Stimulated activated naive B cell treated with anti-CD40 and anti-IgM and Interleukin-4, amounts not matched to agents 10 μg/mL and 1 μg/mL and 100 μg/mL, for 72 hours (primary cell): ENCODE results near the gene ZBTB7B.
"Not testable (repeated sequence)": the region's sequence is repeated elsewhere in the genome, so short reads cannot be mapped to it uniquely, and the experiment has no call there.

Experiments used
- ATAC-seq, 2 donors: fragments of 150-1000 bp; cut with Tn5 transposase; replicated peaks; 2 replicates each; pipeline ENCODE4 v1.10.0; 2021; ENCODE audit warnings: moderate library complexity in 1 of 2
- DNase-seq: peaks from one replicate; pipeline ENCODE4 v3.0.0; 2021
- H3K27ac Mint-ChIP-seq: one replicate; pipeline ENCODE4 v1.8.0; 2022; ENCODE audit warnings: mild to moderate bottlenecking, mixed read lengths
- H3K27me3 Mint-ChIP-seq, 2 donors: one replicate each; pipeline ENCODE4 v1.8.0; 2022; ENCODE audit warnings: mixed read lengths in 2 of 2
- H3K36me3 Mint-ChIP-seq, 2 donors: one replicate each; pipeline ENCODE4 v1.8.0; 2022; ENCODE audit warnings: mixed read lengths in 2 of 2, mild to moderate bottlenecking in 1 of 2
- H3K4me1 Mint-ChIP-seq, 2 donors: one replicate each; pipeline ENCODE4 v1.8.0; 2022; ENCODE audit warnings: mixed read lengths in 2 of 2, mild to moderate bottlenecking in 1 of 2
- H3K4me3 Mint-ChIP-seq, 2 donors: one replicate each; pipeline ENCODE4 v1.8.0; 2022; ENCODE audit warnings: mild to moderate bottlenecking in 2 of 2, mixed read lengths in 2 of 2, moderate library complexity in 1 of 2
- H3K9me3 Mint-ChIP-seq, 2 donors: one replicate each; pipeline ENCODE4 v1.8.0; 2022; ENCODE audit warnings: mixed read lengths in 2 of 2, mild to moderate bottlenecking in 1 of 2

ZBTB7B gene

DNA sequence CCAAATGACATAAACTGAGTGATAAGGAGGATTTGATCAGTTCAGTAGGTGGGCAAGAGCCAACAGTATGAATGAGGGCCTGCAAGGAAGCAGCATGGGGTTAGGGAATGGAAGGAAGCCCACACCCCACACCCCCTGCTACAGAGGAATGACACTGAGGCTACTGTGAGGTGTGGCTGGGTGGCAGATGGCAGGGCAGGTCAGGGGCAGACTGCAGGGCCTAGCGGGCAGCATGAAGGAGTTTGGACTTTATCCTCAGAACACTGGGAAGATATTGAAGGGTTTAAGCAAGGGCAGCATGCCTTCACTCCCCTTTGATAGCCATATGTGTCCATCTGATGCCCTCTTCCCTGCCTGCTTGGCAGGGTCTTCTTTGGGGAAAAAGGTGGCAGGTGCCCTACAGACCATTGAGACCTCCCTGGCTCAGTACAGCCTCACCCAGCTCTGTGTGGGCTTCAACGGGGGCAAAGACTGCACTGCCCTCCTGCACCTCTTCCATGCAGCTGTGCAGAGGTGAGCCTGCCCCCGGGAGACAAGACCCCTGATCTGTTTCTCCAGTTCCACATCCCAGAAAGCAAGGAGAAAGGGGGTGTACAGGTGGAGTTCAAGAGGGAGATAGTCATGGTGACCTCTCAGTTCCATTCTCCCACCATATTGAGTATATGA lies 13.3 kb upstream of the ZBTB7B start:
- Mint-ChIP-seq H3K27me3 (no peaks in the 10 kb centered on the region), H3K9me3 (no peaks in the 10 kb centered on the region), H3K4me1 (peaks cover 16 to 32% of the 10 kb centered on the region in 2 donors), H3K4me3 (no peak overlapping the region), H3K27ac (no peak overlapping the region), H3K36me3 (peaks cover 36 to 42% of the 10 kb centered on the region in 2 donors)
- ATAC-seq (no peak), DNase-seq (no peak)

DNA sequence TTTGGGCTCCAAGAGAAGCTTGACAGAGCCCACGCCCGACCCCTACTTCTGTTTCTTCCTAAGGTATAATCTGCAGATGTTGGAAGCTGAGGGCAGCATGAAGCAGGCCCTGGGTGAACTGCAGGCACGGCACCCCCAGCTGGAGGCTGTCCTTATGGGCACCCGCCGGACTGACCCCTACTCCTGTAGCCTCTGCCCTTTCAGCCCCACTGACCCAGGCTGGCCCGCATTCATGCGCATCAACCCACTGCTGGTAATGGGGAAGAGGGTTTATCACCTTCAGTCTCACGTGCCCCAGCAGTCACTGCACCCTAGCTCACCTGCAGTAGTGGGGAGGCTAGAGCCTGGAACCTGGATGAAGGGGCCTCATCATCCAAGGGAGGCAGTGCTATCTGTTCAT lies 12.3 kb upstream of the ZBTB7B start:
- Mint-ChIP-seq H3K36me3 (peaks cover 36 to 42% of the 10 kb centered on the region in 2 donors), H3K4me3 (no peak overlapping the region), H3K4me1 (peaks cover 23 to 38% of the 10 kb centered on the region in 2 donors), H3K9me3 (no peaks in the 10 kb centered on the region), H3K27ac (no peak overlapping the region), H3K27me3 (no peaks in the 10 kb centered on the region)
- ATAC-seq (no peak), DNase-seq (no peak)

DNA sequence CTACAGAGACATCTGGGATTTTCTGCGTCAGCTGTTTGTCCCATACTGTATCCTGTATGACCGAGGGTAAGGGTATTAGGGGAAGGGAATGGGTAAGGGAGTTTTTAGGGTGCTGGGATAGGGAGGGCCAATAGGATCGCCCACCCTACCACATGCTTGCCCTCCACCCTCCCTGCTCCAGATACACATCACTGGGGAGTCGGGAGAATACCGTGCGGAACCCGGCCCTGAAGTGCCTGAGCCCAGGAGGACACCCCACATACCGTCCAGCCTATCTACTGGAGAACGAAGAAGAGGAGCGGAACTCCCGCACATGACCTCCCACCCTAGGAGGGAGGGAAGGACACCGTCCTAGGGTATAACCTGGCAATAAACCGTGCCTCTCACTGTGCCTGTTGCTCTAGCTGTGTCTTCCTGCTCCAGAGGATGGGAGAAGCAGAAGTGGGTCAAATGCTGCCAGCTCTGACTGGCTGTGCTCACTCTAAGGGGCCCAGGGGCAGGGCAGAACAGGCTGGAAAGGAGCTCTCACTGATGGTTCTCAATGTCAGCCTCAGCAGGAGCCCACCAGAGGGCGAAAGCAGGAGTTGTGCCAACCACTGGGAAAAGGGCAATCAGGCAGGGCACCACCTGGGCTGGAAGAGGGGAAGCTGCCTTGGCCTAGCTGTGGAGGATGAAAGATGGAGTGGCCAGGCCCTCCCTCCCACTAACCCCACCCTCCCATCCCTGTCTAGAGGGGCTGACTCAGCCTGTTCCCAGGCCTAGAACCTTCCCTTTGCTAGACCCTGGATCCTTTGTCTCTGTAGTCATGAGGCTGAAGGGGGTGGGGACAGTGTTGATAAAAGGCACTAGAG lies 9.7 kb upstream of the ZBTB7B start:
- H3K36me3 Mint-ChIP-seq = peaks cover 31 to 34% of the 10 kb centered on the region in 2 donors
- no peaks in the 10 kb centered on the region for H3K9me3 Mint-ChIP-seq
- ATAC-seq (no peak), DNase-seq (no peak)
- no peaks in the 10 kb centered on the region for H3K27me3 Mint-ChIP-seq
- H3K27ac Mint-ChIP-seq = no peak overlapping the region
- peaks cover 33 to 56% of the 10 kb centered on the region in 2 donors for H3K4me1 Mint-ChIP-seq
- no peak overlapping the region for H3K4me3 Mint-ChIP-seq

DNA sequence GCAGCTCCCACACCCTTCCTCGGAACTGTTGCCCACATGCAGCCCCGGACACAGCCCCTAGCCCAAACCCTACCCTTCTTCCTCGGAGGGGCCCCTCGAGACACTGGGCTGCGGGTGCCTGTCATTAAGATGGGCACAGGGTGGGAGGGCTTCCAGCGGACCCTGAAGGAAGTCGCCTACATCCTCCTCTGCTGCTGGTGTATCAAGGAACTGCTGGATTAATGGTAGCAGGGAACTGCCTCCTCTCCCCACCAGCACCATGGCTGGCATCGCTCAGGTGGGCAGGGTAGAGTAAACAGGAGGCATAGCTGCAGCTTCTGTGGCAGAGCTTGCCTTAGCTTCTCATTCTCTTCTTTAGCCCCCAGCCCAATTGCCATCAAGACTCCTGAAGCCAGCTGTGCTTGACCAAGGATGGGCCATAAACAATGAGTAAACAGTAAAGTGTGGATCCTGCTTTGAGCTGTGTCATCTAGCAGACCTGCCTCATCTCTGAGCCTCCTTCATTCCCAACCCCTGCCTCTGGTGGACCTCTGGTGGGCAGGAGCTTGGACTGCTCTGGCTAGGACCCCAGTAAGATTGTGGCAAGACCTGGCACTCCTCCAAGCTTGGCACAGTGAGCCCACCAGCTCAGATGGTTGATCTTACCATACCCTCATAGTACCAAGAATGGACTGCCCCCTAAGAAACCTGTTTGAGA lies 8.9 kb upstream of the ZBTB7B start, which contains the start of gene LENEP:
Gene LENEP, plus strand, starts transcription at position 15 of the 697 bp plus-strand sequence. Its CDS starts 22 bp downstream, at position 37.
- no peaks in the 10 kb centered on the region for H3K27me3 Mint-ChIP-seq
- H3K4me1 Mint-ChIP-seq = peaks cover 33 to 54% of the 10 kb centered on the region in 2 donors
- peak within 1 kb of the TSS; percentile 37 for H3K27ac Mint-ChIP-seq
- H3K4me3 Mint-ChIP-seq = no peak within 1 kb of the TSS
- no peak for DNase-seq
- peaks cover 23 to 27% of the 10 kb centered on the region in 2 donors for H3K36me3 Mint-ChIP-seq
- H3K9me3 Mint-ChIP-seq = no peaks in the 10 kb centered on the region
- no peak for ATAC-seq

DNA sequence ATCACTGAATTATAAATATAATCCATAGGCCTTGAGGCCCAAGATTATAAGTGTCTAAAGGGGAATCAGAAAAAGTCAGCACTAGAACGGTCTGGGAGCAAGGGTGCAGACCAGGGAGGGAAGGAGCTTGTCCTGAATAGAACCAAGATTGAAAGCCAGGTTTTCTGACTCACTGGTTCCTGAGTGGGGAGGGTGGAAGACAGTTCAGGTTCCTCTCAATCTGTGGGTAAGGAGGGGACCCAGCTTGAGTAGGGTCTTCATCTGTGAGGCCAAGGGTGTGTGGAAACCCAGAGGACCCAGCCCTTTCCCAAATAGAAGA lies 8.4 kb upstream of the ZBTB7B start:
- no peak overlapping the region for H3K4me3 Mint-ChIP-seq
- H3K27ac Mint-ChIP-seq = peak overlapping the region; percentile 37
- H3K36me3 Mint-ChIP-seq = peaks cover 19 to 22% of the 10 kb centered on the region in 2 donors
- no peaks in the 10 kb centered on the region for H3K9me3 Mint-ChIP-seq
- H3K27me3 Mint-ChIP-seq = no peaks in the 10 kb centered on the region
- peaks cover 33 to 54% of the 10 kb centered on the region in 2 donors for H3K4me1 Mint-ChIP-seq
- ATAC-seq (no peak), DNase-seq (no peak)

DNA sequence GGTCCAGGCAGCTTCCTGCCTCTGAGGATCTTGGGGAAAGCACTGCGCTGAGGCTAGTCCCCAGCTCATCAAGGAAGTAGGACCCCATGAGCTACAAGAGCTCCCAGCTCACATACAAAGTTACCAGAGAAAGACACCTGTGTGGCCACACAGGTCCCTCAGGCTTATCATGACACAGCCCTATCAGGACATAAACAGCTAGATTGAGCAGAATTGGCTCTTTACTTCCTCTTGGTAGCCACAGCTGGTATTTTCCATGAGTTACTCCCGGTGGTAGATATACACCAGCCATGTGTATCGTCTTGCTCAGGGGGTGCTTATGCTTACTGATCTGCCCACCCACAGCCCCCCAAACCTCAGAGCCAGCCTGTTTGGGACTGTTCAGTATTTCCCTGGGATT lies 8.0 kb upstream of the ZBTB7B start:
- no peak overlapping the region for H3K27ac Mint-ChIP-seq
- H3K27me3 Mint-ChIP-seq = no peaks in the 10 kb centered on the region
- DNase-seq = no peak
- no peak overlapping the region for H3K4me3 Mint-ChIP-seq
- H3K36me3 Mint-ChIP-seq = peaks cover 16 to 19% of the 10 kb centered on the region in 2 donors
- no peak for ATAC-seq
- no peaks in the 10 kb centered on the region for H3K9me3 Mint-ChIP-seq
- H3K4me1 Mint-ChIP-seq = peaks cover 32 to 52% of the 10 kb centered on the region in 2 donors

DNA sequence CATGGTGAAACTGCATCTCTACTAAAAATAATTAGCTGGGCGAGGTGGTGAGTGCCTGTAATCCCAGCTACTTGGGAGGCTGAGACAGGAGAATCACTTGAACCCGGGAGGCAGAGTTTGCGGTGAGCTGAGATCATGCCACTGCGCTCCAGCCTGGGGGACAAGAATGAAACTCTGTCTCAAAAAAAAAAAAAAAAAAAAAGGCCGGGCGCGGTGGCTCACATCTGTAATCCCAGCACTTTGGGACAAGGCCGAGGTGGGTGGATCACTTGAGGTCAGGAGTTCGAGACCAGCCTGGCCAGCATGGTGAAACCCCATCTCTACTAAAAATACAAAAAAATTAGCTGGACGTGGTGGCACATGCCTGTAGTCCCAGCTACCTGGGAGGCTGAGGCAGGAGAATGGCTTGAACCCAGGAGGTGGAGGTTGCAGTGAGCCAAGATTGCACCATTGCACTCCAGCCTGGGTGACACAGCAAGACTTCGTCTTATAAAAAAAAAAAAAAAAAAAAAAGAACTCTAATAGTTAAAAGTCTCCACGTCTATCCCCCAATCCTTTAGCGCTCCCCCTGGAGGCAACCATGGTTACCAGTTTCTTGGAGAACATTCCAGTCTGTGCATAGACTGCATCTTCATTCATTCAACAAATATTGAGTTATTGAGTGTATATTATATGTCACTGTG lies 7.2 kb upstream of the ZBTB7B start:
- not testable (repeated sequence) for H3K27ac Mint-ChIP-seq, H3K27me3 Mint-ChIP-seq, DNase-seq, H3K4me3 Mint-ChIP-seq, ATAC-seq, H3K9me3 Mint-ChIP-seq
- H3K4me1 Mint-ChIP-seq = peaks cover 33 to 54% of the 10 kb centered on the region in 2 donors
- H3K36me3 Mint-ChIP-seq = peaks cover 9 to 11% of the 10 kb centered on the region in 2 donors

DNA sequence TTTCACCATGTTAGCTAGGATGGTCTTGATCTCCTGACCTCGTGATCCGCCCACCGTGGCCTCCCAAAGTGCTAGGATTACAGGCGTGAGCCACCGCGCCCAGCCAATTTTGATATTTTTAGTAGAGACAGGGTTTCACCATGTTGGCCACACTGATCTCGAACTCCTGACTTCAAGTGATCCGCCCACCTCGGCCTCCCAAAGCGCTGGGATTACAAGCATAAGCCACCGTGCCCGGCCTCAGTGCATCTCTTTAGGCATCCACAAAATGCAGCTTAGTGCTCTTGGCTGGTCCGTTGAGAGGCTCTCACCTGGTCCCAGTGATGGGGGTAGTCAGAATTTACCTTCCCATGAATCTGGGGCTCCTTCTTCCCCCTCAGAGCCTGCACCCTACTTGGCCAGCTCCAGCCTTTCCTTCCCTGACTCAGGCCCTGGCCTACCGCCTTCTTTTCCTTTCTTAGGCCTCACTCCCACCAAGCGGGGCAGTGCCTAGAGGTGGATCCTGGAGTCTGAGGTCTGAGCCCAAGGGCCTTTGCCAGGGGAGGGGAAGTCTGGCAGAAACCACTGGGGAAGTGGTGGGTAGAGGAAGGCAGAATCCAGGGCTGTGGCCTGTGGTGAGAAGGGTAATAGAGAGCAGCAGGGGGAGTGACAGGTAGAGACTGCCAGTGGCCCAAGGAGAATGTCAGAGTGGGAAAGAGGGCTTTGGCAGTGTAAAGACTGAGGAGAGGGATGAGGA lies 5.5 kb upstream of the ZBTB7B start:
- H3K27ac Mint-ChIP-seq = no peak overlapping the region
- no peak for ATAC-seq
- H3K4me3 Mint-ChIP-seq = peak overlapping the region in 1 of 2 donors; percentile 15

DNA sequence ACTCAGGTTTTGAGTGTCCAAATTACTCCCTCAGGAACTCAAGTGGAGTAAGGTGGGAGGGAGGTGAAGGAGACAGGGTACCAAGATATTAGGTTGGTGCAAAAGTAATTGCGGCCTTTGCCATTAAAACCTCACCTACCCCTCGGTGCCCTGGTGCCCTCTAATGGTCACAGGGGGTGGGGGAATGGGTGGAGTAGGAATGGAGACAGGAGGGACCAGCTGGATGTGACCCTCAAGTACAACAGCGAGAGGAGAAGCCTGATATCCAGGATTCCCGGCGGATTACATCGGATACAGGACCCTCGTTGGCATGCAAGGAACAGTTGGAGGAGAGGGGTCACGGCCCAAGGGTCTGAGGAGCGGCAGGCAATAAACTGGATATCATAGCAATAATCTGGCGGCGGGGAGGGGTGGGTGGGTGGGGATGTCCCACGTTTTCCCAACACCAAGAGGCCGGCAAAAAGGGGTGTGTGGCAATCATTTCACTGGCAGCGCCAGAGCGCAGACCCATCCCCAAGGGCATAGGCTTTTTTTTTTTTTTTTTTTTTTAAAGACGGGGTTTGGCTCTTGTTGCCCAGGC lies 4.3 kb upstream of the ZBTB7B start:
- peak overlapping the region; percentile 71 to 77 for H3K4me3 Mint-ChIP-seq
- no peaks in the 10 kb centered on the region for H3K27me3 Mint-ChIP-seq
- peak overlapping the region; percentile 94 for H3K27ac Mint-ChIP-seq
- no peak for ATAC-seq
- H3K9me3 Mint-ChIP-seq = no peaks in the 10 kb centered on the region
- DNase-seq = no peak
- H3K36me3 Mint-ChIP-seq = no peaks in the 10 kb centered on the region
- H3K4me1 Mint-ChIP-seq = peaks cover 32 to 59% of the 10 kb centered on the region in 2 donors

More for the DNA sequence above, 5.5 kb upstream of the ZBTB7B start:
- Mint-ChIP-seq H3K4me1 (peaks cover 33 to 58% of the 10 kb centered on the region in 2 donors), H3K27me3 (no peaks in the 10 kb centered on the region), H3K9me3 (no peaks in the 10 kb centered on the region), H3K36me3 (peaks cover 3 to 6% of the 10 kb centered on the region in 2 donors)
- no peak for DNase-seq

DNA sequence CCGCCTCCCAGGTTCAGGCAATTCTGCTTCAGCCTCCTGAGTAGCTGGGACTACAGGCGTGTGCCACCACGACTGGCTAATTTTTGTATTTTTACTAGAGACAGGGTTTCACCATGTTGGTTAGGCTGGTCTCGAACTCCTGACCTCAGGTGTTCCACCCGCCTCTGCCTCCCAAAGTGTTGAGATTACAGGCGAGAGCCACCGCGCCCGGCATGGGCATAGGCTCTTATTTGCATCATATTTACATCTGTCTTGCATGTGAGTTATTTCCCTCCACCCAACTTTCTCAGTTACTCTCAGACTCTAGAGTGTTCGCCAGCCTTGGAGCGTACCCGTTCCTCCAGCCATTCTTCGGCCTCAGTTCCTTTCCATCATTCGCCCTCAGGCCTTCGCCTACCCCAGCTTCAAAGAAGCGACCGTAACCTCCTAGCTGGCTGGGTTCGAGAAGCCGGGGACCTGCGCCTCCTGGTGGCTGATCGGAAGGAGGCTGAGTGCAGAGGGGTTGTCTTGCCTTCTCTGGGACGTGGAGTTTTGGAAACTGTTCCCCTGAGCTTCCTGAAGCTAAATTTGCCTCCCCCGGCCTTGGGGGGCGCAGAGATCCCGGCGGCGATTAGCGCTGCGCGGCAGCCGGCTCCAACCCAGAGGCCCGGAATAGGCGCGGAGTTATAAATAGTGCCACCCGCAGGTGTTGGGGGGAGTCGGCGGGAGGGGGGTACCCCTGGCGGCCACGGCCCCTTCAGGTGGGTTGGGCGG lies 3.6 kb upstream of the ZBTB7B start:
- Mint-ChIP-seq H3K27ac (peak overlapping the region; percentile 94), H3K36me3 (peaks cover 3% of the 10 kb centered on the region in 2 donors), H3K9me3 (no peaks in the 10 kb centered on the region), H3K27me3 (no peaks in the 10 kb centered on the region), H3K4me1 (peaks cover 32 to 65% of the 10 kb centered on the region in 2 donors), H3K4me3 (peak overlapping the region; percentile 80 to 97)
- ATAC-seq (peak; percentile 24 to 25), DNase-seq (peak; percentile 76)

DNA sequence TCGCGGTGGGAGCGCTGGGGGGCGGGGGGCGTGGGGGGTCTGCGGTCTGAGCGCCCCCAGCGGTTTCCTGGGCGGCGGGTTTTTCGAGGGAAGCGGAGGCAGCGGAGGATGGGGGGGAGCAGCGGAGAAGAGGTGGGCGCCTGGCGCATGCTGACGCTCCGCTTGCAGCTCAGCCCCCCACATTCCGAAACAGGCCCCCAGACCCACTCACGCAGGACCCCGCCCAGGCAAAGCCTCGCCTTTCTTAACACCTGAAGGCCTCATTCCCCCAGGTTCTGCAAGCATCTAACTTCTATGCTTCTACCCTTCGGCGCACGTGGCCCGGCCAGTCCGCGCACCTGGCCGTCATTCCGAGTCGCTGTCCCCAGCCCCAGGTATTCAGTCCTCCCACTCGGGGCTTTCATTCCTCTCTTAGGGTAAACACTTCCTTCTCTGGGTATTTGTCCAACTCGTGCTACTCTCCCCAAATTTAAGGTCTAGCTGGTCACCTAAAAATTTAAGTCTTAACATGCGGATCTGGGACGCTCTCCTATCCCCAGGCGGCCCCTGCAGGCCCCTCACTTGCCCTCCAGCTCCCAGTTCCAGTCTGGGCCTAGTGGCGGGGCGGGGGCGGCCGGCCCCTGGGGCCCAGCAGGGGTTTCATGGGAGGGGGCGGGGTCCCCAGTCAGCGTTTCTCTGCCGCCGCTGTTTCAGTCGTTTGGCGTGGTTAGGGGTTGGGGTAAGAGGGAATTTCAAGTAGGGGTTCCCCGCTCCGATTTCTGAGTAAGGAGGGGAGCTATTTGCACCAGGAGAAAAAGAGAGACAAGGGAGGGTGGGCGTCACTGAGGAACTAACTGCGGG lies 2.8 kb upstream of the ZBTB7B start:
- no peaks in the 10 kb centered on the region for H3K9me3 Mint-ChIP-seq
- no peaks in the 10 kb centered on the region for H3K27me3 Mint-ChIP-seq
- ATAC-seq (peak; percentile 23 to 26), DNase-seq (peak; percentile 75)
- peaks cover 3% of the 10 kb centered on the region in 2 donors for H3K36me3 Mint-ChIP-seq
- peak overlapping the region; percentile 94 for H3K27ac Mint-ChIP-seq
- peaks cover 31 to 65% of the 10 kb centered on the region in 2 donors for H3K4me1 Mint-ChIP-seq
- H3K4me3 Mint-ChIP-seq = peak overlapping the region; percentile 97 to 98

DNA sequence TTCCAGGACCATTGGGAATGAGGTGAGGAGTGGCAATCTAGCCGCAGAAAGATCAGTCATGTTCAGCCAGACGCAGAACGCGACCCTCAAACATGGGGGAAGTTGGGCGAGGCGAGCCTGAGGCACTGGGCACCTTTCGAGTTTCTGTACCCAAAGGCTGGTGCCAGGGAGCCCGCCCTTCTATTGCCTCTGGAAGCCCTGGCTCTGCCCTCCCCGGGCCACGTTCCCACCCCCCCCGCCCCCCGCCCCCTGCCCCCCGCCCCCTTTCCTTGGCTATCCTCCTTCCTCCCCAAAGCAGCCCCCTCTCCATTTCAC lies 2.2 kb upstream of the ZBTB7B start:
- Mint-ChIP-seq H3K36me3 (peaks cover 3% of the 10 kb centered on the region in 2 donors), H3K27ac (peak overlapping the region; percentile 95), H3K4me3 (peak overlapping the region; percentile 97 to 98), H3K9me3 (no peaks in the 10 kb centered on the region), H3K27me3 (no peaks in the 10 kb centered on the region), H3K4me1 (peaks cover 32 to 66% of the 10 kb centered on the region in 2 donors)
- ATAC-seq (peak in 1 of 2 donors; percentile 1), DNase-seq (no peak)
